Activated CD4-positive, CD25-positive, alpha-beta regulatory T cell treated with anti-CD3 and anti-CD28 coated beads, Interleukin-2, amount 50 U/mL, for 16 hours (primary cell): Measurements from ENCODE around the gene PLXNB1.
A peak's percentile ranks its signal among the peaks of the same experiment; 100 is the strongest.
"Not testable (repeated sequence)": the region's sequence is repeated elsewhere in the genome, so short reads cannot be mapped to it uniquely, and the experiment has no call there.

Source experiments
- DNase-seq: peaks from one replicate; pipeline ENCODE4 v3.0.0-alpha.2; 2020; ENCODE audit warnings: low read depth, low spot score

Gene PLXNB1

GRCh38 chr3:48429960-48430707 is at the start of gene PLXNB1:
Gene PLXNB1 (minus strand): TSS chr3:48430086. CDS start chr3:48424611, 5,475 bp downstream.
- DNase-seq = no peak

GRCh38 chr3:48478626-48479555 is 49.0 kb upstream of the PLXNB1 start:
- DNase-seq = no peak

GRCh38 chr3:48477959-48478520 is 48.2 kb upstream of the PLXNB1 start:
- DNase-seq = no peak

GRCh38 chr3:48476426-48477053 is 46.7 kb upstream of the PLXNB1 start:
- no peak for DNase-seq

- DNase-seq = no peak
These were observed 45.3 kb upstream of the PLXNB1 start for GRCh38 chr3:48475188-48475587.

- no peak for DNase-seq
These were observed 44.7 kb upstream of the PLXNB1 start for GRCh38 chr3:48474619-48475018.

- not testable (repeated sequence) for DNase-seq
These were observed 44.1 kb upstream of the PLXNB1 start for GRCh38 chr3:48474031-48474430.

- DNase-seq = no peak
These were observed 43.7 kb upstream of the PLXNB1 start for GRCh38 chr3:48473617-48473952.

- DNase-seq = peak; percentile 88
These were observed 43.2 kb upstream of the PLXNB1 start for GRCh38 chr3:48472923-48473616.

GRCh38 chr3:48472673-48472922 is 42.7 kb upstream of the PLXNB1 start:
- no peak for DNase-seq

- no peak for DNase-seq
These were observed 40.4 kb upstream of the PLXNB1 start for GRCh38 chr3:48470286-48470685.

GRCh38 chr3:48469046-48469915 is 39.4 kb upstream of the PLXNB1 start:
- DNase-seq = no peak

GRCh38 chr3:48468329-48468731 is 38.4 kb upstream of the PLXNB1 start:
- DNase-seq = no peak

GRCh38 chr3:48467473-48468267 is 37.8 kb upstream of the PLXNB1 start:
- no peak for DNase-seq

- DNase-seq = no peak
These were observed 37.2 kb upstream of the PLXNB1 start for GRCh38 chr3:48467110-48467454.

- DNase-seq = no peak
These were observed 36.7 kb upstream of the PLXNB1 start for GRCh38 chr3:48466386-48467109.

- DNase-seq = peak; percentile 54
These were observed 35.9 kb upstream of the PLXNB1 start for GRCh38 chr3:48465531-48466378.

- DNase-seq = no peak
These were observed 35.3 kb upstream of the PLXNB1 start for GRCh38 chr3:48465237-48465530.
